GM12874 (cell line): ENCODE results near the gene COL13A1.
A peak's percentile ranks its signal among the peaks of the same experiment; 100 is the strongest.

Experiments
- TF ChIP-seq, protein P1 (sequence below): IDR thresholded peaks from 2 replicates; pipeline ENCODE4 v1.5.1; 2011; ENCODE audit warnings: low read depth, mild to moderate bottlenecking, control low read depth, low read length, moderate library complexity; ENCODE audit not compliant: insufficient read depth

Gene COL13A1

DNA sequence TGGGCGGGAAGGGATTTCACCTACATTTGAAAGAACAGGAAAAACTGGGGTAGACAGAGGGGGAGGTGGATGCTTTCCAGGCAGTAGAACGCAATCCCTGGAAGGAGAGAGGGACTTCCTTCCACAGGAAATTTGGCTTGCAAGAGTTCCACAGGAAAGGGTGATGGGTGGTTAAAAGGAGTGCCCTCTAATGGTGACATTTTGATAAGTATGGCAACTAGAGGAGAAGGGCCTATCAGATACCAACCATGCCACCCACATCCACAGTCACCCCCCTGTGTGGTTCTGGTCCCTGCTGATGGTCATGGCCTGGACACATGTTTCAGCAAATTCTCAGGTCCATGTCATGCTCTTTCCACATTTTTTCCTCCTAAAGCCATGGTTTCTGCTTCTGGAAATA is 27.1 kb upstream of the COL13A1 start:
- TF ChIP-seq, protein P1, sequence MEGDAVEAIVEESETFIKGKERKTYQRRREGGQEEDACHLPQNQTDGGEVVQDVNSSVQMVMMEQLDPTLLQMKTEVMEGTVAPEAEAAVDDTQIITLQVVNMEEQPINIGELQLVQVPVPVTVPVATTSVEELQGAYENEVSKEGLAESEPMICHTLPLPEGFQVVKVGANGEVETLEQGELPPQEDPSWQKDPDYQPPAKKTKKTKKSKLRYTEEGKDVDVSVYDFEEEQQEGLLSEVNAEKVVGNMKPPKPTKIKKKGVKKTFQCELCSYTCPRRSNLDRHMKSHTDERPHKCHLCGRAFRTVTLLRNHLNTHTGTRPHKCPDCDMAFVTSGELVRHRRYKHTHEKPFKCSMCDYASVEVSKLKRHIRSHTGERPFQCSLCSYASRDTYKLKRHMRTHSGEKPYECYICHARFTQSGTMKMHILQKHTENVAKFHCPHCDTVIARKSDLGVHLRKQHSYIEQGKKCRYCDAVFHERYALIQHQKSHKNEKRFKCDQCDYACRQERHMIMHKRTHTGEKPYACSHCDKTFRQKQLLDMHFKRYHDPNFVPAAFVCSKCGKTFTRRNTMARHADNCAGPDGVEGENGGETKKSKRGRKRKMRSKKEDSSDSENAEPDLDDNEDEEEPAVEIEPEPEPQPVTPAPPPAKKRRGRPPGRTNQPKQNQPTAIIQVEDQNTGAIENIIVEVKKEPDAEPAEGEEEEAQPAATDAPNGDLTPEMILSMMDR = no peak

DNA sequence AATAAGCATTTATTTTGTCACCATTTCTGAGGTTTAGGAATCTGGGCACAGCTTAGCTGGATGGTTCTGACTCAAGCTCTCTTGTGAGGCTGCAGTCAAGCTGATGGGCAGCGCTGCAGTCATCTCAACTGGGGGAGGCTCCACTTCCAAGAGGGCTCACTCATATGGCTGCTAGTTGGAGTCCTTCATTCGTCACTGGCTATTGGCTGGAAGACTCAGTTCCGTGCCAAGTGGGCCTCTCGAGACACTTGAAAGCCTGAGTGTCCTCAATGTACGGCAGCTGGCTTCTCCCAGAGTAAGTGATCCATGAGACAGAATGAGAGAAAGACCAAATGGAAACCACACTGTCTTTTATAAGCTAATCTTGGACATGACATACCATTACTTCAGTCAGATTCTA is 21.6 kb upstream of the COL13A1 start:
- TF ChIP-seq, protein P1 = no peak

DNA sequence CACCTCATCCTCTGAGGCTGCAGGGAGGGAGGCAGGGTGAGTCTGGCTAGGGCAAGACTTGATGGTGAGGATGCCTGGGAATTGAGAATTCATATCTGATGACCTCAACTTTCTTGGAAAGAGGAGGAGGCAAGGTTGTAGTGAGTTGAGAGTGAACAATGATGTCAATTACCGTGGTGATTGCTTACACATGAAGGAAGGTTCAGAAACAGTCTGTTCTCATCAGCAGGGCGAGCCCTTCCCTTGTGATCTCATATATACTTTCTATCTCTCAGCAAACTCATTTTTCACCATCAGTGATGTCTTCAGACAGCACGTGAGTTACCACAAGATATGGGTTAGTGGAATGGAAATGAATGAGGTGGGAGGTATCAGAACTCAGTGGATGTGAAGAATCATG is 20.1 kb upstream of the COL13A1 start:
- TF ChIP-seq, protein P1 = no peak

DNA sequence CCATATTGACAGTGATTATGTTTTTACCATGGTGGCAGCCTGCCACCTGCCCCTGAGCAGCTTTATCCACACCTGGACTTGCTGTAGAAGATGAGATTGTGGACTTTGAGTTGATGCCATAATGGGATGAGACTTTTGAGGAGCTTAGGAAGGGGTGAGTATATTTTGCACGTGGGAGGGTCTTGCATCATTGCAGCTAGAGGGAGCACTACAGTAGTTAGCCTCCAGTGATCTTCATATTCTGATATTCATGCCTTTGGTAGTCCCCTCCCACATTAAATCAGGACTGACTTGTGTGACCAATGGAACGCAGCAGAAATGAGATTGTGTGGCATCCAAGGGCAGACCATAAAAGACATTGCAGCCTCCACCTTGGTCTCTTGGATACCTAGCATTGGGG is 18.2 kb upstream of the COL13A1 start:
- TF ChIP-seq, protein P1 = no peak

DNA sequence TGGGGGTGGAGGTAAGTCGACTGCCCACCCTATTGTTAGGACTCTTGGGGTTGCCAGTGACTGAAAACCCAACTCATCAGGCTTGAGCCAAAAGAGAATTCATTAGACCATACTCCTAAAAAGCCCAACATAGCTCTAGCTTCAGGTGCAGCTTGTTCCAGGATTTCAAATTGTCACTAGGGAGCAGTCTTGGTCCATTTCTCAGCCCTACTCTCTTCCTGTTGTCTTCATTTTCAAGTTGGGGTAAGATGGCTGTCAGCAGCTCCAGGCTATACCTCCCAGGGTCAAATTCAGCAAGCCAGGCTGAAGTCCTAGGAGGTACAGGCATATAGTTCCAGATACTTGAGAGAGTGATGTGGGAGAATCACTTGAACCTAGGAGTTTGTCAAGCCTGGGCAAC is 14.9 kb upstream of the COL13A1 start:
- TF ChIP-seq, protein P1 = no peak

DNA sequence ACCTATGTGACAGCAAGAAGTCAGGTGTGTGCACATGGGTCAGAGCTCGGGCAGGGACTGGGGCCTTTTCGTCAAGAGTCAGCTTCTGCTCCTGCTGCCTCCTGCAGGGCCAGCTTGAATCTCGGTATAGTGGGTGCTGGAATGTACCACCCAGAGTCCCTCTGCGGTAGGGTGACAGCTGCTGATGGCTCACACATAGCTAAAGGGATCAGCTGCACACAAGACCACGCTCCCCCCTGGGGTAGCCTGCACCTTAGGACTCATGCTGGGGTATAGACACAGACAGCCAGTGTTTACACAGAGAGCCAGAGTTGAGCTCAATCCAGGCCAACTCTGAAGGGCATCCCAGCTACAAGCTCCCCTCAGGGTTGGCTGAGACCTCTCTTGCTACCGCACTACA is 14.0 kb upstream of the COL13A1 start:
- TF ChIP-seq, protein P1 = no peak

DNA sequence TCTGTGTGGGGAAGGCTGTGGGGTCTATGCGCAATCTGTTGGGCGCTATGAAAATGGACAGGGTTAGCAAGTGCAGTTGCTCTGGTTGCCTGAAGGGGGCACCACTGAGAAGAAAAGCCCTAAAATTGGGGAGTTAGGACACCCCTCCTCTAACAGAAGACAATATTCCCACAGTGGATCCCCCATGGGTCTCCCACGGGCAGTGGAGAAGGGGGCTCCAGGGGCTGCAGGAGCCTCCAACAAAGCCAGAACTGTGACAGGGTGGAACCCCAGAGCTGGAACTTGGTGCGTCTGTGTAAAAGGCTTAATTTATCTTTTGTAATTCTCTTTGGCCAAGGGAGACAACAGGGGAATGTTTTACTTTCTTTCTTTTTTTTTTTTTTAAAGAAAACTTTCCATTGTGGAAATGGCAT is 12.5 kb upstream of the COL13A1 start:
- TF ChIP-seq, protein P1 = peak; percentile 63

DNA sequence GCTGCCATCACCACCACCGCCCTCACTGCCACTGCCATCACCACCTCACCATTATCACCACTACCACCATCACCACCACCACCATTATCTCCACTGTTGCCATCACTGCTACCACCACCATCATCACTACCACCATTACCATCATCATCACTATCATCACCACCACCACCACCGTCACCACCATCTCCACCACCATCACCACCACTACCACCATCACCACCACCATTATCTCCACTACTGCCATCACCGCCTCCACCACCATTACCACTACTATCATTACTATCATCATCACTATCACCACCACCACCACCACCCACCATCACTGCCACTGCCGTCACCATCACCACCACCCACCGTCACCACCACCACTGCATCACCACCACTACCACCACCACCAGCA is 9.9 kb upstream of the COL13A1 start:
- TF ChIP-seq, protein P1 = no peak
